ENCODE results near the gene CCDC141.
A peak's percentile ranks its signal among the peaks of the same experiment; 100 is the strongest.
"Not testable (repeated sequence)": the region's sequence is repeated elsewhere in the genome, so short reads cannot be mapped to it uniquely, and the experiment has no call there.

The CCDC141 gene

DNA sequence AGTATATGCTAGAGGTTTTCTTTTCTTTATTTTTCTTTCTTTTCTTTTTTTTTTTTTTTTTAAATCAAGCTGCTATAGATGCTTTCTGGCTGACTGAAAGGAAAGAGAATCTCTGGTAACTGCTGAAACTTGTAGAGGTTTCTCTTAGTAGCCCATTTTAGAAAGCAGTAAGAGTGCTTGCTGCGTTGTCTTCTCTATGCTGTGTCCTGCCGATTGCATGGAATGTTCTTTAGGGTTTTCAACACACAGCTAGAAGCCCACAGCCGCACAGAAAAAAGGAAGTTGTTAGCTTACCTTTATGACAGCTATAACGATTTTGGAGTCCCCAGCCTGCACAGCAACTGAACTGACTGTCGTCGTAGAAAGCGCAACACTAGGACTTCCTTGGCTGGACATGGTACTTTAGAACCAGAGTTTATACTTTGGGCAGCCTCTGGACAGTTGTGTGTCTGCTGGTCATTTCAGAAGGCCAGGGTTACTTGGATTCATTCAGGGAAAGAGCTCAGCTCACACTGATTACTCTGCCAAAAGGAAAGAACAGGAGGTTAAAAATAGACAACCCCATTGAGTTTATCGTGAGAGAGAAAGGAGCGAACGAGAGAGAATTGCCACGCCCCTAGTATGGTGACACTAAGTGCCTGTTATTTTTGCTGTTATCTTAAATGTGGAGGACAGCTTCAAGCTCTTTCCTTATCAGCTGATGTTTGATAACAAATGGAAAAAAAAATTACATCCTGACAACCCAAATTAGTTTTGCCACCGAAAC is at the start of gene CCDC141:
CCDC141 (minus strand) TSS at position 592 of the 766 bp plus-strand sequence; CDS start at position 396, 196 bp downstream.
- peak; percentile 64 for DNase-seq (ENCODE audit: low spot score)

GRCh38 chr2:179098080-179098689 is 48.2 kb upstream of the CCDC141 start:
- DNase-seq (ENCODE audit: low spot score): no peak

DNA sequence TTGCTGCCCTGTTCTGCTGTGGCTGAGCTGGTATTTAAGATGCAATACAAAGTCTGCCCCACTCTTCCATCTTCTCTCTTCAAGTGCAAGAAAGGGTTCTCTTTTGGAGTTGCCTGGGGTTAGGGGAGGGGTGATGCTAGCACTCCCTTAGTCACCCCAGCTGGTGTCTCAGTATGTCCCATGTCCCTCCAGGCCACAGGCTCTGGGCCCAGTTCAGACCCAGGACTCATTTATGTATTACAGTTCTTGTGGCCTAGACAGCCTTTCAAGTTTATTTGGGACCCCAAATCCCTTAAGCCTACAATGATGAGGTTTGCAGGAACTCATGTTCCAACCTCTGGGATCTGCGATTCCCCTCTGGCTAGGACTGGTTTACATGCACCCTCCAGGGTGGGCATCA is 47.2 kb upstream of the CCDC141 start:
- DNase-seq (ENCODE audit: low spot score): no peak

- no peak for DNase-seq (ENCODE audit: low spot score)
Observed at GRCh38 chr2:179096090-179096489, 46.2 kb upstream of the CCDC141 start.

DNA sequence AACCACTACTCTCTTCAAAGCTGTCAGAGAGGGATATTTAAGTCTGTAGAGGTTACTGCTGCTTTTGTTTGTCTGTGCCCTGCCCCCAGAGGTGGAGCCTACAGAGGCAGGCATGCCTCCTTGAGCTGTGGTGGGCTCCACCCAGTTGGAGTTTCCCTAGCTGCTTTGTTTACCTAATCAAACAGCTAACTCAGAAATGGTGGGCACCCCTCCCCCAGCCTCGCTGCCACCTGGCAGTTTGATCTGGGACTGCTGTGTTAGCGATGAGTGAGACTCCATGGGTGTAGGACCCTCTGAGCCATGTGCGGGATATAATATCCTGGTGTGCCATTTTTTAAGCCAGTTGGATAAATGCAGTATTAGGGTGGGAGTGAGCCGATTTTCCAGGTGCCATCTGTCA is 43.0 kb upstream of the CCDC141 start:
- not testable (repeated sequence) for DNase-seq (ENCODE audit: low spot score)

- DNase-seq (ENCODE audit: low spot score): no peak
Observed at GRCh38 chr2:179082697-179083096, 32.8 kb upstream of the CCDC141 start.

- DNase-seq (ENCODE audit: low spot score): no peak
Observed at GRCh38 chr2:179081954-179082353, 32.0 kb upstream of the CCDC141 start.

- DNase-seq (ENCODE audit: low spot score): no peak
Observed at GRCh38 chr2:179072527-179072926, 22.6 kb upstream of the CCDC141 start.

- no peak for DNase-seq (ENCODE audit: low spot score)
Observed at GRCh38 chr2:179071810-179072355, 21.9 kb upstream of the CCDC141 start.

- no peak for DNase-seq (ENCODE audit: low spot score)
Observed at GRCh38 chr2:179070895-179071294, 21.0 kb upstream of the CCDC141 start.

- no peak for DNase-seq (ENCODE audit: low spot score)
Observed at GRCh38 chr2:179069685-179070084, 19.7 kb upstream of the CCDC141 start.

DNA sequence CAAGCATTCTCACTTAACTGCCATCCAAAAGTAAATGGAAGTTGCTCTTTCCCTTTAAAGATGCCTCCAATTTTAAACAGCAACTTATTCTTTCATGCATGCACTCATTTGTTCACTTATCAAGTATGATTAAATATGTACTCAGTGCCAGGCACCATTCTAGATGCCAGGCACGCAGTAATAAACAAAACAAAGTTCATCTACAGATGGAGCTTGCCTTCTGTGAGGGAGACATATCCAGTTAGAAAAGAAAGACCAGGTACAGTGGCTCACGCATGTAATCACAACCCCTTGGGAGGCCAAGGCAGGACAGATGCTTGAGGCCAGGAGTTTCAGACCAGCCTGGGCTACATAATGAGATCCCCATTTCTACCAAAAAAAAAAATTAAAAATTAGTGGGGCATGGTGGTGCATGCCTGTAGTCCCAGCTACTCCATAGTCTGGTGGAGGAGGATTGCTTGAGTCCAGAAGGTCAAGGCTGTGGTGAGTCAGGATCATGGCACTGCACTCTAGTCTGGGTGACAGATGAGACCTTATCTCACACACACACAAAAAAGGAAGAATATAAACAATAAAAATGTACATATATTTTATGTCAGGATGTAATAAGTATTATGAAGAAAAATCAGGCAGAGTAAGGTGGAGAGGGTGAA is 19.2 kb upstream of the CCDC141 start:
- no peak for DNase-seq (ENCODE audit: low spot score)

DNA sequence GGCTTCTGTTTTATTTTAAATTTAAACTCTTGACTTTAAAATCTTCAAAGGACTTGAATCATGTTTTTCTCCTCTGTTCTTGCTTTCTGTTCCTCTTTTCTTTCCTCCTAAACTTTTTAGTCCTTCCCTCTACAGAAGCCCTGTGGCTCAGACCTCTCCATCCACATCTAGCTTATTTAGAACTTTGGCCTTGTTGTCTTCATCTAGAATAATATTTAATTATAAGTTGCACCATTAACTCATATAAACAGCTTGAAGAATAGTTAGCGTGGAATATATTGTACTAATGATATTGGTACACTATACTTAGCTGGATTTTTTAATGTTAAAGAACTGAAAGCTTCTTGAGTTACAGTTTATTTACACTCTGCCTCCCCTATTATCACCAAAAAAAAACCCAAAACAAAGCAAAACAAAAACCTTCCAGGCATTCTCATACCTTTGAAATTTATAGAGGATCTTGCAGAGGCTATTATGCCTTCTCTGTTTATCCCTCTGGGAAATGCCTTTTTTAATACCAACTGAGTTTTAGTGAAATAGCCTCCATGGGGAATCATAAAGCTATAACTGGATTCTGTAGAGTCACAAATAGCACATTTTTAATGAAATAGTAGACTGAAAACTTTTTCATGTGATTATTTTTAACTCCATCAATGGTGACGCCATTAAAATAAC is 9.2 kb upstream of the CCDC141 start:
- no peak for DNase-seq (ENCODE audit: low spot score)

DNA sequence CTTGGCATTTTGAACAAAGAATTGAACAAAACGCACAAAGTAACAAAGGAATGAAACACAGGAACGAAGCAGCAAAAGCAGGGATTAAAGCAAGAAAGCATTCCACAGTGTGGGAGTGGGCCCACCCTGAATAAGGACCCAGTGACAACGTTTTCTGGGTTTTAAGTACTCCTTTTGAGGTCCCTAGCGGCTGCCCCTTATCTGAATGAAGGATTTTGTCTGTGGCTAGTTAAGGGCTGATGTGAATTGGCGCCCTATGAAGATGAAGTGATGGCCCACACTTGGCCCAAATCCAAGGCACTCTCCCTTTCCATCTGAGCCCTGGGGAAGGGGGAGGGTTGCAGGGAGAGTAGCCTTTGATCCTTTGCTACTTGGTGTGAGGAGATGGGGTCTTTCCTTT is 7.8 kb upstream of the CCDC141 start:
- no peak for DNase-seq (ENCODE audit: low spot score)

GRCh38 chr2:179053568-179053967 is 3.6 kb upstream of the CCDC141 start:
- not testable (repeated sequence) for DNase-seq (ENCODE audit: low spot score)

GRCh38 chr2:179051250-179051649 is 1.3 kb upstream of the CCDC141 start:
- no peak for DNase-seq (ENCODE audit: low spot score)

DNA sequence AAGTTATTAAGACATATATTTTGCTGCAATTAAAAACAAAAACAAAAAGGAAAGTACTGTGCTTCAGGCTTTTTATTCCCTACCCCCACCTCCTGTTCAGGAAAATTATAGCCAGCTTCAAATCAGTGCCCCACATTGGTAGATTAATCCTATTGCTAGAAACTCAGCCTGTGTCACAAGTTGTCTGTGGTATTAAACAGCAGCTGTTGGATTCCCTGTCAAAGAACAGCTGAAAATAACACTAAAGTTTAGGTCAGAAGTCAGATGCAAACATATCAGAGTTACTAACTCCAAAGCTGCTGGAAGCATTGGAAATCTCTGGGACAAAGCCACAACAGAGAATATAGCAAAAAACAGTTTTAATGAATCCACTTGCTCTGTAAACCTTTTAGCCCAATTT is 818 bp upstream of the CCDC141 start:
- no peak for DNase-seq (ENCODE audit: low spot score)

GRCh38 chr2:179049203-179049545 is 763 bp downstream of the CCDC141 start:
- no peak for DNase-seq (ENCODE audit: low spot score)

DNA sequence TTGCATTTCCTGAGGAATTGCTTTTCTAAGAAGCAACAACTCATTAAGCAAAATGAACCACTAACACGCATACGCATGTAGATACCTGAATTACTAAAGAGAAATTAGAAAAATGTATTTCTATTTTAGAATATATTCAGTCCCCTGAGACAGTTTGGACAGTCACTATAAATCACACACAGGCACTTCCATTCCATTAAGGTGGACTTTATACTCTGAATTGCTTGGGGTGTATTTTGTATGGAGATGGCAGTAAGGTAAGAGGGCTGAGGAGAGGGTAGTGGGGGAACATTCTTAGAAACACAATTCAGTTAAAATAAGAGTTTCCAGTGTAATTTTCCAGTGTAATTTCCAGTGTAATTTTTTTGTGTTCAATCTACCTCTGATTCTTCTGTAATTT is 1.8 kb downstream of the CCDC141 start:
- no peak for DNase-seq (ENCODE audit: low spot score)

DNA sequence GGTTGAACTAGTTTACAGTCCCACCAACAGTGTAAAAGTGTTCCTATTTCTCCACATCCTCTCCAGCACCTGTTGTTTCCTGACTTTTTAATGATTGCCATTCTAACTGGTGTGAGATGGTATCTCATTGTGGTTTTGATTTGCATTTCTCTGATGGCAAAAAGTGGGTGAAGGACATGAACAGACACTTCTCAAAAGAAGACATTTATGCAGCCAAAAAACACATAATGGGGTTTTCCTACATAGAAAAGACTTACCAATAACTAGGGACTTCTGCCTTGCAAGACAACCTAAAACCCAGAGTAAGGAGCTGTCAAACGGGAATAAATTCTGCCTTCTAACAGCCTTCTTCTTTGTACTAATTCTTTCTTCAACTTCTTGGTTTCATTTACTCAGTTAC is 4.3 kb downstream of the CCDC141 start:
- DNase-seq (ENCODE audit: low spot score): not testable (repeated sequence)

DNA sequence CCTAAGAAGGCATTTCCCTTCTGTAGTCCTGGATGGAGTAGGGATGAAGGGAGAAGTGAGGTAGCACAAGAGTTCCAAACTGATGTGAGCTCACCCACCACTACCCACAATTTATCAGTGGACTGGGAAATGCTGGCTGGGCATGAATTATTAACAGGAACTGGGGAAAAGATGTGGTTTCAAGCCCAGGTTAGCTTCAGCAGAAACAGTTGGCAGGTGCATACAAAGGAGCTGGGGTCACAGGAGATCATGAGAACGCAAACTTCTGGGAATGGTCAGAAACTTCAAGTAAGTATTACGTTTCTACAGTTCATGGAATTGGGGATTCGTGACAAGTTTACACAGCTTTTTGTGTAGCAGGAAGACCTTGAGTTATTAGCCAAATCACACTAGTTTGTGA is 5.4 kb downstream of the CCDC141 start:
- DNase-seq (ENCODE audit: low spot score): no peak

DNA sequence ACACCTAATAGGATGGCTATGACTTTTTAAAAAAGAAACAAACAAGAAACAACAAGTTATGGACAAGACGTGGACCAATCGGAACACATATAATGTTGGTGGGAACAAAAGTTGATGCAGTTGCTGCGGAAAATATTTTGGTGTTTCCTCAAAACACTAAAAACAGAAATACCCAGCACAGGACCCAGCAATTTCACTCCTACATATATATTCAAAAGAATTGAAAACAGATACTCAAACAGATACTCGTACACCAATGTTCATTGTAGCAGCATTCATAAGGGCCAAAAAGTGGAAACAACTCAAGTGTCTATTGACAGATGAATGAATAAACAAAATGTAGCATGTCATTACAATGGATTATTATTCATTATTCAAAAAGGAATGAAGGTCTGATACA is 12.1 kb downstream of the CCDC141 start:
- DNase-seq (ENCODE audit: low spot score): no peak

Measured in left forelimb (tissue), 1 donor.